ENCODE results near the gene MOB3C.
A peak's percentile ranks its signal among the peaks of the same experiment; 100 is the strongest.

The MOB3C gene

GRCh38 chr1:46637444-46638083 is 21.0 kb upstream of the MOB3C start:
- DNase-seq: no peak

- DNase-seq: no peak
Observed at GRCh38 chr1:46635205-46635604, 18.6 kb upstream of the MOB3C start.

GRCh38 chr1:46630719-46631118 is 14.1 kb upstream of the MOB3C start:
- DNase-seq: no peak

GRCh38 chr1:46623743-46624644 is 7.4 kb upstream of the MOB3C start:
- no peak for DNase-seq

GRCh38 chr1:46622344-46622743 is 5.7 kb upstream of the MOB3C start:
- DNase-seq: peak in 1 of 2 experiments; percentile 65

- DNase-seq: no peak
Observed at GRCh38 chr1:46621930-46622329, 5.3 kb upstream of the MOB3C start.

GRCh38 chr1:46619656-46620258 is 3.1 kb upstream of the MOB3C start:
- no peak for DNase-seq

- no peak for DNase-seq
Observed at GRCh38 chr1:46618754-46619415, 2.3 kb upstream of the MOB3C start.

GRCh38 chr1:46617833-46618232 is 1.2 kb upstream of the MOB3C start:
- no peak for DNase-seq

- no peak for DNase-seq
Observed at GRCh38 chr1:46617108-46617800, 643 bp upstream of the MOB3C start.

GRCh38 chr1:46615735-46616134 is 876 bp downstream of the MOB3C start:
- DNase-seq: no peak

GRCh38 chr1:46615088-46615487 is 1.5 kb downstream of the MOB3C start:
- no peak for DNase-seq

GRCh38 chr1:46614604-46614984 is 2.0 kb downstream of the MOB3C start:
- DNase-seq: no peak

- DNase-seq: peak; percentile 69 to 79
Observed at GRCh38 chr1:46613661-46614603, 2.7 kb downstream of the MOB3C start.

GRCh38 chr1:46612937-46613660 is 3.5 kb downstream of the MOB3C start:
- DNase-seq: no peak

- no peak for DNase-seq
Observed at GRCh38 chr1:46611691-46612221, 4.9 kb downstream of the MOB3C start.

GRCh38 chr1:46607345-46608130 is 9.1 kb downstream of the MOB3C start:
- peak; percentile 83 to 94 for DNase-seq

- DNase-seq: peak; percentile 46 to 84
Observed at GRCh38 chr1:46606255-46606965, 10.2 kb downstream of the MOB3C start.

GRCh38 chr1:46605232-46605631 is 11.4 kb downstream of the MOB3C start:
- DNase-seq: no peak

Measured in NCI-H446 (cell line).